Measurements from ENCODE around the gene HRAS. TPM values are rescaled to one million over a fixed set of nuclear protein-coding genes. Genes with fewer than 3 reads are reported as not detected.
A peak's percentile ranks its signal among the peaks of the same experiment; 100 is the strongest.

Gene HRAS
- total and polyA plus RNA-seq, 2 of the 13 experiments (the other 11 are each of a cell fraction or from before 2014, with no cell fraction given), result 32.9 to 50.0 TPM

- TF ChIP-seq ZBTB46 (CRISPR knock-in tag; IDR thresholded peaks at IDR 0.05; ENCODE audit: borderline replicate concordance) (no peak), NFAT5 (CRISPR knock-in tag; IDR thresholded peaks at IDR 0.05) (no peak), ZNF530 (CRISPR knock-in tag; IDR thresholded peaks at IDR 0.05; ENCODE audit: low read depth) (no peak), NR1H2 (CRISPR knock-in tag; IDR thresholded peaks at IDR 0.05; ENCODE audit: borderline replicate concordance, low read depth) (no peak), USF2 (IDR thresholded peaks at IDR 0.05; ENCODE audit: low read depth, low read length) (no peak), USF2 (CRISPR knock-in tag; IDR thresholded peaks at IDR 0.05; ENCODE audit: borderline replicate concordance) (no peak), PLSCR1 (CRISPR knock-in tag; IDR thresholded peaks at IDR 0.05; ENCODE audit: borderline replicate concordance) (no peak), HMGXB4 (CRISPR knock-in tag; IDR thresholded peaks at IDR 0.05; ENCODE audit: borderline replicate concordance in 1 of 2, low read depth in 1 of 2) (peak in 1 of 2 experiments; percentile 34; a peak in 1 of 4 replicates), HIVEP1 (CRISPR knock-in tag; IDR thresholded peaks at IDR 0.05) (peak; percentile 32; the same call in 1 of the 2 replicates), GPN1 (CRISPR knock-in tag; IDR thresholded peaks at IDR 0.05; ENCODE audit: borderline replicate concordance) (no peak), ZNF777 (CRISPR knock-in tag; IDR thresholded peaks at IDR 0.05) (peak; percentile 41; the same call in 1 of the 2 replicates)
These were observed 25.1 kb upstream of the HRAS start, which contains the start of the genes LMNTD2 and RASSF7 (continued) for GRCh38 chr11:560305-561147.
